Subcutaneous adipose tissue (tissue), 4 donors: Measurements from ENCODE around the gene CERS1. TPM values are rescaled to one million over a fixed set of nuclear protein-coding genes. Genes with fewer than 3 reads are reported as not detected.

Experiments used
- CTCF ChIP-seq: fragments of 450-650 bp; IDR thresholded peaks from one replicate; pipeline ENCODE4 v1.5.1; 2016; ENCODE audit warnings: low read depth, mild to moderate bottlenecking, control low read depth, antibody characterized with exemption, moderate library complexity
- total RNA-seq, 4 donors: library from RNA; depleted of rRNA; stranded (reverse); fragments of >200 nt; gene quantifications; one replicate each; pipeline ENCODE4 v1.1.0, GENCODE V29; 2016

Gene CERS1
- total RNA-seq, 4 donors from 2014 or later: not detected

- TF ChIP-seq CTCF: no peak
Observed at GRCh38 chr19:18928018-18928805, 32.3 kb upstream of the CERS1 start.

GRCh38 chr19:18924684-18925213, 28.8 kb upstream of the CERS1 start:
- no peak for TF ChIP-seq CTCF

- TF ChIP-seq CTCF: no peak
Observed at GRCh38 chr19:18922228-18922985, 26.4 kb upstream of the CERS1 start.

GRCh38 chr19:18921593-18921992, 25.6 kb upstream of the CERS1 start:
- TF ChIP-seq CTCF: no peak

- no peak for TF ChIP-seq CTCF
Observed at GRCh38 chr19:18920400-18920799, 24.4 kb upstream of the CERS1 start.

GRCh38 chr19:18919900-18920214, 23.9 kb upstream of the CERS1 start:
- no peak for TF ChIP-seq CTCF
